Hepatocyte (in vitro differentiated cells): ENCODE measurements around the gene KSR1.

Source experiments
- CTCF ChIP-seq: fragments of 200-600 bp; sonication (generic); IDR thresholded peaks from 2 replicates; pipeline ENCODE4 v1.5.1; 2016; ENCODE audit warnings: antibody characterized with exemption, mild to moderate bottlenecking; ENCODE audit not compliant: poor library complexity
- EZH2 ChIP-seq: fragments of 200-600 bp; sonication (generic); IDR thresholded peaks from 2 replicates; pipeline ENCODE4 v1.6.1; 2016; ENCODE audit warnings: antibody characterized with exemption, mild to moderate bottlenecking, borderline replicate concordance
- EZH2phosphoT487 ChIP-seq: fragments of 200-600 bp; sonication (generic); IDR thresholded peaks from one replicate; pipeline ENCODE4 v1.6.1; 2018; ENCODE audit warnings: antibody characterized with exemption, mild to moderate bottlenecking, low read depth, moderate library complexity; ENCODE audit not compliant: unreplicated experiment, severe bottlenecking

- no peak for TF ChIP-seq EZH2
- no peak for TF ChIP-seq CTCF
- no peak for TF ChIP-seq EZH2phosphoT487
Observed at GRCh38 chr17:27488231-27488630, 32.0 kb downstream of the KSR1 start.
